Cardiac muscle cell (in vitro differentiated cells and primary cell): Measurements from ENCODE around the gene TTLL6. TPM values are rescaled to one million over a fixed set of nuclear protein-coding genes. Genes with fewer than 3 reads are reported as not detected.
"Not testable (repeated sequence)": the region's sequence is repeated elsewhere in the genome, so short reads cannot be mapped to it uniquely, and the experiment has no call there.

Source experiments
- DNase-seq, 2 donors: peaks; one replicate each; pipeline versions ENCODE4 v3.0.0 to v3.0.0-alpha.2; 2010 to 2017; ENCODE audit warnings: low read depth in 1 of 2, low spot score in 1 of 2
- H3K27ac ChIP-seq: fragments of 200-600 bp; sonication (generic); 2 replicates; pipeline ENCODE4 v1.5.1; 2016
- H3K27me3 ChIP-seq: fragments of 200-600 bp; sonication (generic); 2 replicates; pipeline ENCODE4 v1.6.0; 2016; ENCODE audit warnings: control low read depth
- H3K36me3 ChIP-seq: fragments of 200-600 bp; sonication (generic); 2 replicates; pipeline ENCODE4 v1.5.1; 2016; ENCODE audit warnings: control low read depth
- H3K4me1 ChIP-seq: fragments of 200-600 bp; sonication (generic); 2 replicates; pipeline ENCODE4 v1.8.1; 2017; ENCODE audit warnings: low read depth, mild to moderate bottlenecking, mixed run types
- H3K4me3 ChIP-seq: fragments of 200-600 bp; sonication (generic); 2 replicates; pipeline ENCODE4 v1.5.1; 2016; ENCODE audit warnings: mild to moderate bottlenecking
- H3K9me3 ChIP-seq: fragments of 200-600 bp; sonication (generic); 2 replicates; pipeline ENCODE4 v1.5.1; 2017; ENCODE audit warnings: low read depth, mild to moderate bottlenecking, control low read depth
- polyA plus RNA-seq: library from polyadenylated mRNA; unstranded; fragments of >200 nt; fragmentation: Nextera tagmentation; extraction: Ambion mirVana; gene quantifications from 2 replicates; pipeline ENCODE4 v1.2.1, GENCODE V29; 2016
- total RNA-seq: library from RNA; depleted of rRNA; stranded (reverse); fragments of >200 nt; gene quantifications from 2 replicates; pipeline ENCODE4 v1.2.3, GENCODE V29; 2016
- TF ChIP-seq, protein P1 (sequence below): IDR thresholded peaks from 2 replicates; pipeline ENCODE4 v1.5.1; 2012; ENCODE audit warnings: low read depth, mild to moderate bottlenecking, low read length

Gene TTLL6
- total and polyA plus RNA-seq, 2 experiments from 2014 or later: 0.03 TPM; not detected in 1

GRCh38 chr17:48850792-48851323, 33.8 kb upstream of the TTLL6 start:
- Histone ChIP-seq H3K36me3 (peaks cover 22% of the 10 kb centered on the region), H3K27me3 (no peaks in the 10 kb centered on the region), H3K9me3 (no peaks in the 10 kb centered on the region), H3K27ac (no peak overlapping the region), H3K4me1 (no peaks in the 10 kb centered on the region), H3K4me3 (no peak overlapping the region)
- TF ChIP-seq, protein P1, sequence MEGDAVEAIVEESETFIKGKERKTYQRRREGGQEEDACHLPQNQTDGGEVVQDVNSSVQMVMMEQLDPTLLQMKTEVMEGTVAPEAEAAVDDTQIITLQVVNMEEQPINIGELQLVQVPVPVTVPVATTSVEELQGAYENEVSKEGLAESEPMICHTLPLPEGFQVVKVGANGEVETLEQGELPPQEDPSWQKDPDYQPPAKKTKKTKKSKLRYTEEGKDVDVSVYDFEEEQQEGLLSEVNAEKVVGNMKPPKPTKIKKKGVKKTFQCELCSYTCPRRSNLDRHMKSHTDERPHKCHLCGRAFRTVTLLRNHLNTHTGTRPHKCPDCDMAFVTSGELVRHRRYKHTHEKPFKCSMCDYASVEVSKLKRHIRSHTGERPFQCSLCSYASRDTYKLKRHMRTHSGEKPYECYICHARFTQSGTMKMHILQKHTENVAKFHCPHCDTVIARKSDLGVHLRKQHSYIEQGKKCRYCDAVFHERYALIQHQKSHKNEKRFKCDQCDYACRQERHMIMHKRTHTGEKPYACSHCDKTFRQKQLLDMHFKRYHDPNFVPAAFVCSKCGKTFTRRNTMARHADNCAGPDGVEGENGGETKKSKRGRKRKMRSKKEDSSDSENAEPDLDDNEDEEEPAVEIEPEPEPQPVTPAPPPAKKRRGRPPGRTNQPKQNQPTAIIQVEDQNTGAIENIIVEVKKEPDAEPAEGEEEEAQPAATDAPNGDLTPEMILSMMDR: no peak
- no peak for DNase-seq

DNA sequence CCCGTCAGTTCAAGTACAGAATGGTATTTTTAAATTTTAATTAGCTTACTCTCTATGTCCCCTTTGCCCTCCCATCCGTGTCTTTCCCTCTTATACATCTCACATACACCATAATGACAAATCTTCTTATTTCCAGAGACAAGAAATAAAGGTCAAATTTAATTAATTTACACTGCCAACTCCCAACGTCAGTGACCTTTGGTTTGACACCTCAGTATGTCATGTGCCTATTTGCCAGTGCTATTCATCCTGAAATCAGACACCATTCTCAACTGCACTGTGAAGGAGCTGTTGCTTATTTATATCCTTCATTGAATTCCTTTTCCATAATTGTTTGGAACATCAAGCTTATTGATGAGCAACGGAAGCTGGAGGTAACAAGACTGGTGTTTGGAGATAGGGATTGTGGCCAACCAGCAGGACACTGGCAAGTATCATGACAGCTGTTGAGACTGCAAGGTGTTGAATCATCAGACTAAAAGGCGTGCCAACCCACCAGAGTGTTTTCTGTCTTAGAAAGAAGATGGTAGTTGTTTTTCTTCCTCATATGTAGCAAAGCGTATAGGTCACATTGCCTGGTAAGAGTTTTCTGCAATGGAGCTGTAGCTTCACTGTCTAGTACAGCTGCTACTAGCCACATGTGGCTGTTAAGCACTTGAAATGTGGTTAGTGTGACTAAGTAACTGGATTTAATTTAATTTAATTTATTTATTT, 26.3 kb upstream of the TTLL6 start:
- Histone ChIP-seq H3K36me3 (peaks cover 10% of the 10 kb centered on the region), H3K27me3 (no peaks in the 10 kb centered on the region), H3K27ac (no peak overlapping the region), H3K4me3 (no peak overlapping the region), H3K4me1 (peaks cover 9% of the 10 kb centered on the region), H3K9me3 (no peaks in the 10 kb centered on the region)
- TF ChIP-seq, protein P1: no peak
- DNase-seq: no peak

GRCh38 chr17:48842746-48843145, 25.7 kb upstream of the TTLL6 start:
- H3K27ac ChIP-seq: no peak overlapping the region
- peaks cover 5% of the 10 kb centered on the region for H3K36me3 ChIP-seq
- H3K4me1 ChIP-seq: peaks cover 9% of the 10 kb centered on the region
- H3K9me3 ChIP-seq: no peaks in the 10 kb centered on the region
- H3K4me3 ChIP-seq: no peak overlapping the region
- no peaks in the 10 kb centered on the region for H3K27me3 ChIP-seq
- DNase-seq: no peak
- TF ChIP-seq, protein P1: no peak

- Histone ChIP-seq H3K9me3 (no peaks in the 10 kb centered on the region), H3K4me3 (no peak overlapping the region)
Measured at GRCh38 chr17:48841395-48841831, 24.4 kb upstream of the TTLL6 start.

DNA sequence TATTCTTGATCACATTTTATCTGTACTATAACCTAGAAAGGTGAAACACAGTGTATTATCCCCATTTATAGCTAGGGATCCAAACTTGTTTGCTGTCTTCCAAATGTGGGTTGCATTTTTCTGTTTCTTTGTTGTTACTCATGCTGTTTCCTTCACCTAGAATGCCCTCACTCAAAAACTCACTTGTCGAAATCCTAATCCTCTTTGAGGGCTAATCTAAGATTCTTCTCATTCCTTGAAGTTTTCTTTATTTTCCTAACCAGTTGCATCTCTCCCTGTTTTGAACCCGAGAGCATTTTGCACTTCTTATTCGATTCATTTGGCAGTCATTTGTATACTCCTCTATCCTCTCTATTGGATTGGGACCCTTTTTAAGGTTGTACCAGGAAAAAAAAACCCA, 23.4 kb upstream of the TTLL6 start:
- H3K27ac ChIP-seq: no peak overlapping the region
- TF ChIP-seq, protein P1: no peak
- H3K4me3 ChIP-seq: no peak overlapping the region
- no peaks in the 10 kb centered on the region for H3K27me3 ChIP-seq
- peaks cover 9% of the 10 kb centered on the region for H3K4me1 ChIP-seq
- H3K36me3 ChIP-seq: peaks cover 5% of the 10 kb centered on the region
- H3K9me3 ChIP-seq: no peaks in the 10 kb centered on the region
- peak in 1 of 2 donors; percentile 58 for DNase-seq

More at GRCh38 chr17:48841395-48841831, 24.4 kb upstream of the TTLL6 start:
- H3K36me3 ChIP-seq: peaks cover 5% of the 10 kb centered on the region
- no peak overlapping the region for H3K27ac ChIP-seq
- DNase-seq: peak in 1 of 2 donors; percentile 90
- H3K4me1 ChIP-seq: peaks cover 9% of the 10 kb centered on the region
- TF ChIP-seq, protein P1: no peak
- H3K27me3 ChIP-seq: no peaks in the 10 kb centered on the region

DNA sequence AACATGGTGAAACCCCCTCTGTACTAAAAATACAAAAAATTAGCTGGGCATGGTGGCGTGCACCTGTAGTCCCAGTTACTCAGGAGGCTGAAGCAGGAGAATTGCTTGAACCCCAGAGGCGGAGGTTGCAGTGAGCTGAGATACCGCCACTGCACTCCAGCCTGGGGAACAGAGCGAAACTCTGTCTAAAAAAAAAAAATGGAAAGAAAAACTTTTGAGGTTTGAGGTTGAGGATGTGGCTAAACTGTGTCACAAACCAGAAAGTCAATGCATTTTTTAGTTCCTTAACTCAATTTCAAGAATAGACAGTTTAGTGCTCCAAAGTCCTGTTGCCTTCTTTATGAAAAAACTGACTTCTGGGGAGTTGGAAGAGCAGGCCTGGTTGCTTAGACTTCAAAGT, 20.4 kb upstream of the TTLL6 start:
- not testable (repeated sequence) for H3K36me3 ChIP-seq, H3K27ac ChIP-seq, H3K9me3 ChIP-seq, DNase-seq, H3K4me3 ChIP-seq, H3K27me3 ChIP-seq
- peaks cover 15% of the 10 kb centered on the region for H3K4me1 ChIP-seq
